Activated CD4-positive, alpha-beta T cell treated with anti-CD3 and anti-CD28 coated beads, Interleukin-10, Interleukin-2, amounts not matched to agents 100 ng/mL and 50 ng/mL, durations not matched to agents 16 hours and 8 hours (primary cell): ENCODE results near the gene RNF183.
"Not testable (repeated sequence)": the region's sequence is repeated elsewhere in the genome, so short reads cannot be mapped to it uniquely, and the experiment has no call there.

ENCODE experiments used
- DNase-seq: peaks from one replicate; pipeline ENCODE4 v3.0.0-alpha.2; 2020

Gene RNF183

DNA sequence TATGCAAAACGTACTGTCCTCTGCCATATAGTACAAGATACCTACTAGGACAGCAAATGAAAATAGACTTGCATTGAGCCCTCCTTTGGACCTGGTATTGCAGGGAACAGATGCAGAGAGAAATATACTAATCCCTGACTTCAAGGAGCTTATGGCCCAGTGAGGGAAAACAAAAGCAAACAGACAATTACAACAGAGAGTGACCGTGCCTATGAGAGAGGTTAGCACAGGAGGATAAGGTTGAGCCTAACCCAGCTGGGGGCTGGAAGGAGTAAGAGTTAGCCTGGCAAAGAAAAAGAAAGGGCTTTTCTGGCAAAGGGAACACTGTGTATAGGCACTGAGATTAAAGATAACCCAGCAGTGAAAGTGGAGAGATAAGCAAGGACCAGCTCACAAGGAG lies 33.3 kb downstream of the RNF183 start:
- no peak for DNase-seq

DNA sequence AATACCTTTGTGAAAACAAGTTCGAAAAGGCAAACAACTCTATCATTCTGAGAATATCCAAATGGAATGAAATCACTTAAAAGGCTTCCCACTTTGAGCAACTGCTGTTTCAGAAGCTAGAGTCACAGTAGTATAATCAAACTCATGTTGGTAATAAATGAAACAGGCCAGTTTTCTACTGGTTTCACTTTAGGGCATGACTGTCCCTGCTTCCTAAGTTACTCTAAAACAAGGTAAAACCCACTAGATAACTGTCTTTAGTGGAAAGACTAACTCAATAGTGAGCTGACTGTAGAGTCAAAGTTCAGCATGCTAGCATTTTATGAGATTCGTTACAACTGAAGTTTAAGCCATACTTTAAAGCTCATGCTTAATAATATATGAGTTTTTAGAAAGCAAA lies 33.8 kb downstream of the RNF183 start:
- peak; percentile 34 for DNase-seq

DNA sequence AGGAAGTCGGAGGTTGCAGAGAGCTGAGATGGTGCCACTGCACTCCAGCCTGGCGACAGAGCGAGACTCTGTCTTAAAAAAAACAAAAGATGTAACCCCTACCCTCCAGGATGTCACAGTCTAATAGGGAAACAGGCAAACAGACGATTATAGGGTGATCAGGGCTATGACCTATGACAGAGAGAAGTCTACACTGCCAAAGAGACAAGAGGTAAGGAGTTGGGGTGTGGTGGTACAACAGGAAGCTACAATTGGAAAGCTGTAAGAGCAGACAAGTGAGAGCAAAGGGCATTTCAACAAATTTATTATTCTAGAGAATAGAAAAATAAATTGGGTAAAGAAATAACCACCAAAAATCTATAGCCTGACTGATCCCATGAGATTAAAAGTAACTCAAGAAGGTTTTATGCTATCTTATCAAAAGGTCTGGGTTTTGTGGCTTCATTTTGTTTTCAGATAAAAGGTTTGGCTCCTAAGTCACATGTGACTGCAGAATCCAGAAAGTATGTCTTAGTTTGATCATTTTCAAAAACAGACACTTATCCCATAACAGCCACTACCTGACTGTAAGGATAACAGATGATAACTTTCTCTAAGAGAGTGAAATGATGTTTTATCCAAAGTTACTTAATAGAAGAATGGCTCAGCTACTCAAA lies 35.1 kb downstream of the RNF183 start:
- no peak for DNase-seq

DNA sequence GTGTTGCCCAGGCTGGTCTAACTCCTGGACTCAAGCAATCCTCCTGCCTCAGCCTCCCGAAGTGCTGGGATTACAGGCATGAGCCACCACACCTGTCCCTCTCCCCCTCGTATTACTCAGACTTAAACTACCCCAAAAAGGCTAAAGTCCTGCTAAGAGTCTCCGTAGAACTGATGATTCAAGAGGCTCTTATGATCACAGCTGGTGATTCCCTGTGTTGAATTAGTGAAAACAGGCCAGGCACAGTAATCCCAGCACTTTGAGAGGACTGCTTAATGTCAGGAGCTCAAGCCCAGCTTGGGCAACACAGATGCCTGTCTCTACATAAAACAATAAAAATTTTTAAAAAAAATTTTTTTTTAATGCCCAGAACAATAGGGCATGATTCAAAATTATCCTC lies 37.0 kb downstream of the RNF183 start:
- no peak for DNase-seq

DNA sequence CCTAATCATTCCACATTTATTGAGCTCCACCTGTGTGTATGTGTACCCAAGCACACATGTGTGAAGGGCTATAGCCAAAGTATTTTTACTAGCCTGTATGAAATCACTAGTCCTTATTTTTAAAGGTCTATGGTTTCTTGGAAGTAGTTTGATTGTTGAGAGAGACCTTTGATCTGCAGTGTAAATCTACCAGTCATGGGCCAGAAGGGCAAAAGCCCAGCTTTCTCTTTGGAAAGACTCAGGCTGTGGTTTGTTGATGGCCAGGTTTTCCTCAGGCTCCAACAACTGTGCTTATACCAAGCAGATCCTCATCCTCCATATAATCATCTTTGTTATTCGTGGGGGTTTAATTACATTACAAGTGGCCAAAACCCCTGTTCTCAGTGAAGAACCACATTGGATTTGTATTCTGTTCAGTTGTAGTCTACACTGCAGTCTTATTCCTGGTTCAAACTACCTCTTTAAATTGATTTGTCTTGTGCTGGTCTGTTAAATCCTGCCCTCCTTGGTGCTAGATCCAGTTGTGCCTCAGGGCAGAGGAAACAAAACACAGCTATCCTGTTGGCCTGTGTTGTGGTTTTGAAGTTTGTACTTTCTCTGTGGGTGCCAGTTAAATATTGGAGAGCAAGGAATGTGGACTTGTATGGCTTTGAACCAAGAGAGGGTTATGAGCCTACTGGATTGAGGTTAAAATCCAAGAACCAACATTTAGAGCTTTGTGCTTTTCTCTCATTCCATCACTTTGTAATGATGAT lies 41.1 kb downstream of the RNF183 start:
- no peak for DNase-seq

DNA sequence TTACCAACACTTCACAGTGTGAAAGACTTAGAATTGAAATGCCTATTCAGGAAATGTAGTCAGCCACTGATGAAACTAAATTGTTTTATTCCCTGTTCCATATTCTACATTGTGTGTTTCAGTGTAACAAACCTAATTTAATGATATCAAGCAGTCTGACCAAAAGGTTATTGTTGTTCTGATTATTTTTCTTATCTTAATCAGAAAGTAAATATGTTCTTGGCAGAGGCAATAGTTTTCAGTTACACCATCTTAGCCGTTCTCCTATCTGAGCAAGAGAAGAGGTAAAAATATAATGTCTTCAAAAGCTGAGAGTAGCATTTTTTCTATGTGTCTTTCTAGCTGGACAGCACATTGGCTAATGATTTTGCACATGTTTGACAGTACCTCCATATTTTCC lies 44.9 kb downstream of the RNF183 start:
- no peak for DNase-seq

DNA sequence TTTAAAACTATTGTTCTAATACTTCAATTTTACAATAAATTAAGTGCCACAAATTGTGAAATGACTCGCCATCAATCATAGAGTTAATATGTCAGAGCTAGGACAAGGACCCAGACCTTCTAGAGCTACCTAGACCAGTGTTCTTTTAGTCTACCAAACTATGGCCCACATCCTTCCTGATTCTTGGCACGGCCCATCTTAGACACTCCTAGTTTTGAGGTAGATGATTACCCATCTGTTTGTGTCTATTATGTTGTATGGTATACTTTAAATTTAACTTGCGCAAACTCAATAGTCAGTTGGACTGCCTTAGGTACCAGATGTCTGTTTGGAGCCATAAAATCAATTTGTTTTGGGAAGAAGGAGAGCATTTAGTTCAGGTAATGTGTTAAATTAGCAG lies 45.3 kb downstream of the RNF183 start:
- DNase-seq: no peak

DNA sequence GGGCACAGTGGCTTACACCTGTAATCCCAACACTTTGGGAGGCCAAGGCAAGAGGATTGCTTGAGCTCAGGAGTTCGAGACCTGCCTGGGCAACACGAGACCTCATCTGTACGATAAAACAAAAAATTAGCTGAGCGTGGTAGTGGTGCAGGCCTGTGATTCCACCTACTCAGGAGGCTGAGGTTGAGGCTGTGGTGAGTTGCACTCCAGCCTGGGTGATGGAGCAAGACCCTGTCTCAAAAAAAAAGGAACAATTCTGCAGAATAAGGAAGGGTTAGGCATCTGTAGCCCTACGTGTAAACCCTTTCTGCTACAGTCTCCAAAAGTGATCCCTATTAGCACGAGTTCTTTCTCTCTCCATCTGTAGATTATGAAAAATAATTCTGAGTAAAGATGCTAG lies 47.7 kb downstream of the RNF183 start:
- DNase-seq: no peak

DNA sequence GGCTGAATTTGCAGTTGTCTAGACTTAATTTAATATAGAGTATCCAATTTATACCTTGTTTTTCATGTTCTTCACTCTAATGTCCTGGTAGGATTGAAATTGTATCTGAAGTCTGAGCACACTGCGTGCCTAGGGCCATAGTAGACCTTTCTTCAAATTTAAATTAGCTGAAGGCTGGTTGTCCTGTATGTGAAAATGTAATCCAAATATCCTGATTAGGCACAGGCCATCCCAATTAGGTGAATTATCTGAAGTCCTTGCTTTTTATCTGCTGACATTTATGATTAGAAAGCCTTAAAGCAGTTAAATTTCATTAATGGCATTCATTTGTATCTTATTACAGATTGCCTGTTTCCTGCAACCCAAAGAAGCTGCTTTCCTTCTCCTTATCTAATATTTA lies 48.2 kb downstream of the RNF183 start:
- no peak for DNase-seq

DNA sequence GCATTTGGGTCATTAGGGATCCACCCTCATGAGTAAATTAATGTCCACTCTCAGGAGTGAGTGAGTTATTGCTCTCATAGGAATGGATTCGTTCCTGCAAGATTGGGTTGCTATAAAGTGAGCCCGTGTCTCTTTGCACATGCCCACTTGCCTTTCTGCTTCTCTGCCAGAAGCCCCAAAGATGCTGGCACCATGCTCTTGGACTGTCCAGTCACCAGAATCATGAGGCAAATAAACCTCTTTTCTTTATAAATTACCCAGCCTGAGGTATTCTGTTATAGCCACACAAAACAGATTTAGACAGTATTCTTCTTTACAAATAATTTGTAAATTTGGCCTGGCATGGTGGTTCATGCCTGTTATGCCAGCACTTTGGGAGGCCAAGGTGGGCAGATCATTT lies 52.4 kb downstream of the RNF183 start:
- no peak for DNase-seq

DNA sequence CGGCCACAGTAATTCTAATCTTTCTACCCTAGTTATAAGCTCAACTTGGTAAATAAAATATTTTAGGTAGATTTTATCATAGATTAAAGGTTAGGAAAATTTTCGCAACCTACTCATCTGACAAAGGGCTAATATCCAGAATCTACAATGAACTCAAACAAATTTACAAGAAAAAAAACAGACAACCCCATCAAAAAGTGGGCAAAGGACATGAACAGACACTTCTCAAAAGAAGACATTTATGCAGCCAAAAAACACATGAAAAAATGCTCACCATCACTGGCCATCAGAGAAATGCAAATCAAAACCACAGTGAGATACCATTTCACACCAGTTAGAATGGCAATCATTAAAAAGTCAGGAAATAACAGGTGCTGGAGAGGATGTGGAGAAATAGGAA lies 53.5 kb downstream of the RNF183 start:
- not testable (repeated sequence) for DNase-seq

DNA sequence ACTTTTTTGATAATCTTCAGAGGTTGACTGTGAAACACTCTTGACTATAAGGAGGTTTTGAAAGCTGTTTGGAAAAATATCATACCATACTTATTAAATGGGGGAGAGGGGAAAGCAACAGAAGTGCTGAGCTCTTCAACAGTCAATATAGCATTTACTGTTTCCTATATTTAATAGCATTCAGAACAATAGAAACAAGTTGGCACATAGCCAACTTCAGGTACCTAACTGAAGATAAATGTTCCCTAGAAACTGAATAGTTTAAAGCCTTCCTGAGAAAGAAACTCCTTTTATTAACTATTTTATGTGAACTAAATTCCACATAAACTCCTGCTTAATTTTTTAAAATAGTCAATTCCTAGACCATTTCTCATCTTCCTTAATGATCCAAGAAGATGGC lies 55.5 kb downstream of the RNF183 start:
- DNase-seq: no peak
